OCI-LY3 (cell line): ENCODE measurements around the gene BEST4.
"Not testable (repeated sequence)": the region's sequence is repeated elsewhere in the genome, so short reads cannot be mapped to it uniquely, and the experiment has no call there.

Source experiments
- H2AFZ ChIP-seq: fragments of 200-600, 300-600 bp; shearing (Covaris generic); 2 replicates; pipeline ENCODE4 v1.6.0; 2014; ENCODE audit warnings: antibody characterized with exemption, low read depth, low read length
- H3K27ac ChIP-seq: fragments of 200-600, 300-600 bp; sonication (generic); 2 replicates; pipeline ENCODE4 v1.5.1; 2014; ENCODE audit warnings: mild to moderate bottlenecking, low read length, moderate library complexity, mixed read lengths
- H3K27me3 ChIP-seq: fragments of 200-600, 300-600 bp; sonication (generic); 2 replicates; pipeline ENCODE4 v1.6.1; 2014; ENCODE audit warnings: low read depth, low read length, mixed read lengths
- H3K36me3 ChIP-seq: fragments of 200-600, 300-600 bp; sonication (generic); replicated peaks from 2 replicates; pipeline ENCODE3; 2014; ENCODE audit warnings: low read depth, low read length, mixed read lengths
- H3K4me1 ChIP-seq: fragments of 300-600, 200-600 bp; sonication (generic); 2 replicates; pipeline ENCODE4 v1.6.1; 2014; ENCODE audit warnings: low read length, mixed read lengths
- H3K4me2 ChIP-seq: fragments of 200-600, 300-600 bp; sonication (generic); 2 replicates; pipeline ENCODE4 v1.6.1; 2014; ENCODE audit warnings: low read length, mixed read lengths
- H3K4me3 ChIP-seq: fragments of 300-600, 200-600 bp; sonication (generic); 2 replicates; pipeline ENCODE4 v1.5.1; 2014; ENCODE audit warnings: antibody characterized with exemption, mild to moderate bottlenecking, low read length, moderate library complexity
- H3K79me2 ChIP-seq: fragments of 300-600, 200-600 bp; shearing (Covaris generic); 2 replicates; pipeline ENCODE4 v1.6.1; 2014; ENCODE audit warnings: mild to moderate bottlenecking, low read length, mixed read lengths
- H3K9ac ChIP-seq: fragments of 300-600, 200-600 bp; shearing (Covaris generic); 2 replicates; pipeline ENCODE4 v1.6.0; 2014; ENCODE audit warnings: mild to moderate bottlenecking, low read length, moderate library complexity
- H3K9me3 ChIP-seq: fragments of 200-600, 300-600 bp; shearing (Covaris generic); 2 replicates; pipeline ENCODE4 v1.6.1; 2014; ENCODE audit warnings: low read length, mixed read lengths; ENCODE audit not compliant: insufficient read depth
- H4K20me1 ChIP-seq: fragments of 200-600, 300-600 bp; sonication (generic); 2 replicates; pipeline ENCODE4 v1.6.1; 2016; ENCODE audit warnings: low read length, mixed read lengths; ENCODE audit not compliant: insufficient read depth
- EZH2phosphoT487 ChIP-seq: fragments of 200-600 bp; shearing (Covaris generic); IDR thresholded peaks from 2 replicates; pipeline ENCODE4 v1.6.1; 2018; ENCODE audit warnings: antibody characterized with exemption, mixed run types, low read depth
- TF ChIP-seq, protein P1 (sequence below): fragments of 200-600, 300-600 bp; sonication (generic); IDR thresholded peaks from 2 replicates; pipeline ENCODE4 v1.5.1; 2014; ENCODE audit warnings: antibody characterized with exemption, low read length, low read depth

BEST4 gene

DNA sequence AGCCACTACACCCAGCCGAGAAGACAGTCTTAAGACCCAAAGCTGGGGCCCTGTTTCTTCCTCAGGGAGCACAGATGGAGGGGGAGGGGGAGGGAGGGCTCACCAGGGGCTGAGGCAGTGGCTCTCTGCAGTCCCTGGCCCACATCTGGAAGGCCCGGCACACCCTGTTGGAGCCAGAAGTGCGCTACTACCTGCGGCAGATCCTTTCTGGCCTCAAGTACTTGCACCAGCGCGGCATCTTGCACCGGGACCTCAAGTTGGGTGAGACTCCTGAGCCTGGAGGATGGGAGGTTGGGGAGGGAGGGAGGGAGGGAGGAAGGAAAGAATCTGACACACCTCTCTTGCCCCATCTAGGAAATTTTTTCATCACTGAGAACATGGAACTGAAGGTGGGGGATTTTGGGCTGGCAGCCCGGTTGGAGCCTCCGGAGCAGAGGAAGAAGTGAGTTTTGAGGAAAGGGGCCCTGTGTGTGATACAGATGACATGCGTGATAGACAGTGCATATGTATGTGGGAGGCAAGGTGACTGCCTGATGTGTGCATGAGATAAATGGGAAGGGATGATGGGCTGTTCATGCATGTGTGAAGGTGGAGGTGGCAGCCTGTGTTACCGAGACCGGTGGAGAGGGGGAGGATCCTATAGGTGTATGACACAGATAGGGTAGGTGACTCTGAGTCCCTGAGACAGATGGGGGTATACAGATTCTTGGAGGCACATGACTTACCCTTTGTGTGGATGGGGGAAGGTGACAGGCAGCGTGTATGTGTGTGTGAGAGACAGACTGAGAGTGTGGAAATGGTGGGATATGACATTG is 13.7 kb upstream of the BEST4 start:
- Histone ChIP-seq H4K20me1 (peaks cover 11% of the 10 kb centered on the region), H2AFZ (no peak overlapping the region), H3K4me2 (peak overlapping the region; percentile 97), H3K4me1 (peaks cover 46% of the 10 kb centered on the region), H3K36me3 (peaks cover 51% of the 10 kb centered on the region), H3K27ac (peak overlapping the region; percentile 79), H3K27me3 (no peaks in the 10 kb centered on the region), H3K79me2 (peaks cover 58% of the 10 kb centered on the region), H3K9me3 (no peaks in the 10 kb centered on the region), H3K9ac (peak overlapping the region; percentile 95), H3K4me3 (peak overlapping the region; percentile 99)
- TF ChIP-seq, protein P1, sequence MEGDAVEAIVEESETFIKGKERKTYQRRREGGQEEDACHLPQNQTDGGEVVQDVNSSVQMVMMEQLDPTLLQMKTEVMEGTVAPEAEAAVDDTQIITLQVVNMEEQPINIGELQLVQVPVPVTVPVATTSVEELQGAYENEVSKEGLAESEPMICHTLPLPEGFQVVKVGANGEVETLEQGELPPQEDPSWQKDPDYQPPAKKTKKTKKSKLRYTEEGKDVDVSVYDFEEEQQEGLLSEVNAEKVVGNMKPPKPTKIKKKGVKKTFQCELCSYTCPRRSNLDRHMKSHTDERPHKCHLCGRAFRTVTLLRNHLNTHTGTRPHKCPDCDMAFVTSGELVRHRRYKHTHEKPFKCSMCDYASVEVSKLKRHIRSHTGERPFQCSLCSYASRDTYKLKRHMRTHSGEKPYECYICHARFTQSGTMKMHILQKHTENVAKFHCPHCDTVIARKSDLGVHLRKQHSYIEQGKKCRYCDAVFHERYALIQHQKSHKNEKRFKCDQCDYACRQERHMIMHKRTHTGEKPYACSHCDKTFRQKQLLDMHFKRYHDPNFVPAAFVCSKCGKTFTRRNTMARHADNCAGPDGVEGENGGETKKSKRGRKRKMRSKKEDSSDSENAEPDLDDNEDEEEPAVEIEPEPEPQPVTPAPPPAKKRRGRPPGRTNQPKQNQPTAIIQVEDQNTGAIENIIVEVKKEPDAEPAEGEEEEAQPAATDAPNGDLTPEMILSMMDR, result no peak
- no peak for TF ChIP-seq EZH2phosphoT487

DNA sequence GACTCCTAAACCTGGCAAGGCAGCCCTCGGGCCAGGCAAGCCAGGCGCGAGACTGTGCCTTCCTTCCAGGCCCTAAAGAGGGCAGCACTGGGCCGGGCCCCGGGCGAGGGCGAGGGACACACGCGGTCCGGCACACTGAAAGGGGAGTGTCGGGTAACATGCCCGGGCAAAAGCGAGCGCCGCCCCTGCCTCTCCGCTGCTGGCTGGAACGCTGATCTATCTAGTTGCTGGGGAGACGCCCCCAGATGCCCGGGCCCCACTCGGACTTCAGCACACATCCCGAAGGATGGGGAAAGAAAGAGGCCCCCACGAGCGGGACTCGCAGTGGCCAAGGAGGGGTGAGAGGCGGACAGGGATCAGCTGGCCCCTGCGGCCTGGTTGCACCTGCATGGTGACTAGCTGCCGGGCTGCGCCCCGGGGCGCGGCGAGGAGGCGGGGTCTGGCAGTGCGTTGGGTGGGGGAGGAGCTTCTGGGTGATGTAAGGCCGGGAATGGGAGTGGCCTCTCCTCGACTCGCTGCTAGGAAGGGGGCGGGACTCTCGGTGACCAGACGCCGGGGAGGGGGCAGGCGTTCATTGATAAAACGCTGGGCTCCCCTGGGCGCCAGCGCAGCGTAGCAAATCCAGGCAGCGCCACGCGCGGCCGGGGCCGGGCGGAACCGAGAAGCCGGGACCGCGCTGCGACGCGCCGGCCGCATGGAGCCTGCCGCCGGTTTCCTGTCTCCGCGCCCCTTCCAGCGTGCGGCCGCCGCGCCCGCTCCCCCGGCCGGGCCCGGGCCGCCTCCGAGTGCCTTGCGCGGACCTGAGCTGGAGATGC is 12.0 kb upstream of the BEST4 start, which contains the start of gene PLK3:
PLK3 (plus strand) TSS at position 608 of the 815 bp plus-strand sequence; CDS start at position 695, 87 bp downstream.
- Histone ChIP-seq H3K4me3 (peak within 1 kb of the TSS; percentile 99), H2AFZ (no peak within 1 kb of the TSS), H3K79me2 (peaks cover 44% of the 10 kb centered on the region), H3K4me2 (peak within 1 kb of the TSS; percentile 97), H3K27ac (peak within 1 kb of the TSS; percentile 80), H3K36me3 (peaks cover 36% of the 10 kb centered on the region), H3K4me1 (peaks cover 29% of the 10 kb centered on the region), H3K9me3 (no peaks in the 10 kb centered on the region), H3K27me3 (no peaks in the 10 kb centered on the region), H3K9ac (peak within 1 kb of the TSS; percentile 95), H4K20me1 (peaks cover 11% of the 10 kb centered on the region)
- TF ChIP-seq EZH2phosphoT487, result no peak
- TF ChIP-seq, protein P1, result peak; percentile 70

DNA sequence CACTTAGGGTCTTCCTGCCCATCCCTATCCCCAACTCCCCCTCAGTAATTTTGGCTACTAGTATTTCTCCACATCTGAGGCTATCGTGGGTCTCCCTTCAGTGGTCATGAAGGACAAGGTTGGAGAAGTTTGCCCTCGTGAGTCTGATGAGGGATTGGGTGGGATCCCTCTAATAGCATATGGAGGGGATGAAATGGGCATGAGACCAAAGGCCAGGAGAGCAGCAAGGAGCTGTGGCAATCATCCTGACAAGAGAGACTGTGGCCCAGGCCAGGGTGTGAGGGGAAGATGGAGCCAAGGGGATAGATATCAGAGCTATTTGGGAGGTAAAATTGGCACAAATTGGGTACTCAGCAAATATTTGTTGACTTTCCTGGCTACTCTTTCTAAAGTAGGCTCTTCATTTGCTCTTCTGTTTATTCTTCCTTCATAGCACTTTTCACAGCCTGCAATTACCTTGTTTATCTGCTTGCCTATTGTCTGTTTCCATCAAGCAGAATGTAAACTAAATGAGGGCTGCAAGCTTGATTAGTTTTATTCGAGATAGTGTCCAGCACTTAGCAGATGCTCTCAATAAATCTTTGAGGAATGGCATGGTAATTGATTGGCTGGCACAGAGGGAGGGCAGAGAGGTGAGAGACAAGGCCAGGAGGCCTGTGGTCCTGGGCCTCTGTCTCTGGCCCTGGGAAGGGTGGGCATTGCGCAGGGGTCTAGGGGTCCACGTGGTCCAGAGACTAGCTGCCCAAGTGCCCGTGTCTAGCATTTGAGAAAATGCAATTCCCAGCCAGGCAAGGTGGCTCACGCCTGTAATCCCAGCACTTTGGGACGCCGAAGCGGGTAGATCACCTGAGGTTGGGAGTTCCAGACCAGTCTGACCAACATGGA is 10.8 kb upstream of the BEST4 start:
- Histone ChIP-seq H3K9ac (no peak overlapping the region), H3K4me2 (no peak overlapping the region), H2AFZ (0 out of 2 replicates have a peak overlapping the region, but pooled peaks have one; percentile 30)

DNA sequence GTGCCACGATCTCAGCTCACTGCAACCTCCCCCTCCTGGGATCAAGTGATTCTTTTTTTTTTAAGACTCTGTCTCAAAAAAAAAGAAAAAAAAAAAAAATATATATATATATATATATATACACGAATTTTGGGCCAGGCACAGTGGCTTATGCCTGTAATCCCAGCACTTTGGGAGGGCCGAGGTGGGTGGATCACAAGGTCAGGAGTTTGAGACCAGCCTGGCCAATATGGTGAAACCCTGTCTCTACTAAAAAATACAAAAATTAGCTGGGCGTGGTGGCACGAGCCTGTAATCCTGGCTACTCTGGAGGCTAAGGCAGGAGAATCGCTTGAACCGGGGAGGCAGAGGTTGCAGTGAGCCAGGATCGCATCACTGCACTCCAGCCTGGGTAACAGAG is 9.9 kb upstream of the BEST4 start:
- Histone ChIP-seq H4K20me1 (peaks cover 11% of the 10 kb centered on the region), H3K4me1 (peaks cover 15% of the 10 kb centered on the region), H3K79me2 (peaks cover 27% of the 10 kb centered on the region), H3K36me3 (peaks cover 19% of the 10 kb centered on the region)
- not testable (repeated sequence) for H3K9me3 ChIP-seq, H3K4me2 ChIP-seq, H3K27ac ChIP-seq, H2AFZ ChIP-seq, H3K9ac ChIP-seq, H3K27me3 ChIP-seq, H3K4me3 ChIP-seq

More for the DNA sequence above, 10.8 kb upstream of the BEST4 start:
- Histone ChIP-seq H3K27me3 (no peaks in the 10 kb centered on the region), H4K20me1 (peaks cover 11% of the 10 kb centered on the region), H3K4me3 (no peak overlapping the region), H3K27ac (no peak overlapping the region), H3K4me1 (peaks cover 23% of the 10 kb centered on the region), H3K79me2 (peaks cover 36% of the 10 kb centered on the region), H3K36me3 (peaks cover 28% of the 10 kb centered on the region), H3K9me3 (no peaks in the 10 kb centered on the region)
- no peak for TF ChIP-seq EZH2phosphoT487
